ENCODE data around the gene TRDMT1. TPM values are rescaled to one million over a fixed set of nuclear protein-coding genes. Genes with fewer than 3 reads are reported as not detected.

The TRDMT1 gene
- total and polyA plus RNA-seq, 3 donors from 2014 or later, result 6.9 to 12.1 (median 9.7) TPM

DNA sequence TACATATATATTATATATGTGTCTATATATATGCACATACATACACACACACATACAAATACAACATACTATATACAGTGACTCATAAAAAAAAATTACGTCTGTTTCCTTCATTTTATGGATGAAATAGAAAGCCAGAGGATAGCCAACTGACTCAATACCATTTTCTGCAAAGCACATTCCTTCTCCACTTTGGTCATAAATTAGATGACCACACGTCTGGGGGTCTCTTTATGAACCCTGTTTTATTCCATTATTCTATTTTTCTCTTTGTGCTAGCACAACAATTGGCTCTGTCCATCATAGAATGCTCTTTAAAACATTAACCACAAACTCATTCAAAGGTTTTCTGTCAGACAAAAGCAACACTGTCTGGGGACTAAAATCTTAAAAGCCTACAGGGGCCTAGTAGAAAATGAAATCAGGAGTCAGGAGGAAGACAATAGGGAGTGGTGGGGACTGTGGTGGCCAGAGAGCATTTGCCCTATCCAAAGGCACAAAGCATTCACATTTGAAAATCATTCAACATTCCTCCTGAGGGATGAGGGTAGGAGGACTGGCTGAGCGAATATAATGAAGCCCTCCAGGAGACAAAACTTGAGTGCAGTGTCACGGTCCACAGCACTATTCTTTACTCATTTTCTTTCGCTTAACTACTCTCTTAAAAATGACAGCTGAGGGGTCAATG lies 76.1 kb downstream of the TRDMT1 start:
- Histone ChIP-seq H3K27me3 (no peaks in the 10 kb centered on the region), H3K27ac (no peak overlapping the region), H3K9me3 (no peaks in the 10 kb centered on the region), H3K36me3 (ENCODE audit: low read depth, missing control alignments) (no peaks in the 10 kb centered on the region), H3K4me3 (no peak overlapping the region), H3K4me1 (no peaks in the 10 kb centered on the region)
- WGBS, 2 donors, result 75 to 93% methylated on average over 5 of the region's 5 CpGs
- TF ChIP-seq, protein P1, sequence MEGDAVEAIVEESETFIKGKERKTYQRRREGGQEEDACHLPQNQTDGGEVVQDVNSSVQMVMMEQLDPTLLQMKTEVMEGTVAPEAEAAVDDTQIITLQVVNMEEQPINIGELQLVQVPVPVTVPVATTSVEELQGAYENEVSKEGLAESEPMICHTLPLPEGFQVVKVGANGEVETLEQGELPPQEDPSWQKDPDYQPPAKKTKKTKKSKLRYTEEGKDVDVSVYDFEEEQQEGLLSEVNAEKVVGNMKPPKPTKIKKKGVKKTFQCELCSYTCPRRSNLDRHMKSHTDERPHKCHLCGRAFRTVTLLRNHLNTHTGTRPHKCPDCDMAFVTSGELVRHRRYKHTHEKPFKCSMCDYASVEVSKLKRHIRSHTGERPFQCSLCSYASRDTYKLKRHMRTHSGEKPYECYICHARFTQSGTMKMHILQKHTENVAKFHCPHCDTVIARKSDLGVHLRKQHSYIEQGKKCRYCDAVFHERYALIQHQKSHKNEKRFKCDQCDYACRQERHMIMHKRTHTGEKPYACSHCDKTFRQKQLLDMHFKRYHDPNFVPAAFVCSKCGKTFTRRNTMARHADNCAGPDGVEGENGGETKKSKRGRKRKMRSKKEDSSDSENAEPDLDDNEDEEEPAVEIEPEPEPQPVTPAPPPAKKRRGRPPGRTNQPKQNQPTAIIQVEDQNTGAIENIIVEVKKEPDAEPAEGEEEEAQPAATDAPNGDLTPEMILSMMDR (IDR thresholded peaks at IDR 0.05), result no peak
- TF ChIP-seq POLR2A (IDR thresholded peaks at IDR 0.05), result no peak
- DNase-seq, result no peak
- intact Hi-C loops (cut with DNase I; ENCODE audit: low total_unique reads), result no loop called here

DNA sequence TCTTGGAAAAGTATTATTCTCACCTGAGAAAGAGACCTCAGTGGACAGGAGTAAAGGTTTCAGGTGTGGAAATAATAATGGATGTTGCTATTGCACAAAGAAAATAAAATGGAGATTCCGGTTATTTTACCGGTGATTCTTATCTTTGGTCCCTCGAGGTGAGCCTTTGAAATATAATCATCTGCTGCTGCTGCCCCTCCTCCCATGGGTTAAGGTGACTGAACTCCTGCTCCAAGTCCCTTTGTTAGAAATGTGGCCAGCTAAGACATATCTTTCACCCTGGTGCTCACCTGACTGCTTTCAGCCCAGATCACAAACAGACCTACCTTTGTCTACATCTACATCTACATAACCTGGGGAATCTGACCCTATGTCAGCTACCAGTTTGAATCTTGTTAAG lies 77.5 kb downstream of the TRDMT1 start:
- Histone ChIP-seq H3K9me3 (no peaks in the 10 kb centered on the region), H3K27ac (no peak overlapping the region), H3K27me3 (no peaks in the 10 kb centered on the region), H3K4me3 (no peak overlapping the region), H3K36me3 (ENCODE audit: low read depth, missing control alignments) (no peaks in the 10 kb centered on the region), H3K4me1 (peaks cover 4% of the 10 kb centered on the region)
- WGBS, 2 donors, result 93 to 96% methylated on average over 3 of the region's 3 CpGs
- DNase-seq, result no peak
- TF ChIP-seq POLR2A (IDR thresholded peaks at IDR 0.05), result no peak
- TF ChIP-seq, protein P1 (IDR thresholded peaks at IDR 0.05), result no peak
- intact Hi-C loops (cut with DNase I; ENCODE audit: low total_unique reads), result no loop called here

DNA sequence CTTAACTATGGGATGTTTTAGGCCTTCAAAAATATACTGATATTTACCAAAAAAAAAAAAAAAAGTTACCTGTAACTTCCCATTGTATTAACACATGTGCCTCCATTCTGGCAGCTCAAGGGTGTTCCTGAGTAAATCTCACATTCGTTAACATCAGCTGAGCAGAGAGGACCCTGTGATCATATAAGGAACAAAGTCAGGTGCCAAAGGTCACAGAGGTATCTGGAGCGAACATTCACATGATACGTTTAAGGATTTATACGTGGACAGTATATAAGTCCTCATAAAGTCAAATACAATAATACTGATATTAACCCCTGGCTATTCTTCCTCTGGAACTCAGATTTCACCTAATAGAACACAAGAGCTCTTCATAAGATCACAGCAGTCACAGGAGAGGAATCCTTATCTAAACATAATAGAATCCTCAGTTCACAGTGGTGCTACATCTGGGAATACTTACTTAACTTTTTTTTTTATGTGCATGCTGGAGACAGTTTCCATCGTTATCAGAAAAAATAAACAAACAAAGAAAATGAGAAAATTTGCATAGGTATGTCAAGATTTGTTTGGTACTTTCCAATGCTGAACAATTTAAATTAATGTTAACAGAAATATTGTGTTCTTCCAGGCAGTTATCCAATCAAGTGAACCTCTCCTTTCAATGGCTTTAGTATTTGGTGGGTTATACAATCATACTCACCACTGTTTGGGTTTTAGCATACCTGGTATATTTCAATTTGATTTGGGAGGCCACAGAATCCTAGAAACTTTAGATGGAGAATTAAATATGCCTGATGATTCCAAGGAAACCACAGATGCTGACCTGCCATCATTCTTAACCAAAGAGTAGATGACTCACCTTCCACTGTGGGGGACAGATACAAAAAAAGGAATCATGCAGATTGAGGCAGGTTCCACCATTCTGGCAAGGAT lies 78.5 kb downstream of the TRDMT1 start:
- DNase-seq, result no peak
- Histone ChIP-seq H3K9me3 (no peaks in the 10 kb centered on the region), H3K4me3 (no peak overlapping the region), H3K27ac (peak overlapping the region in 1 of 2 donors; percentile 6), H3K36me3 (ENCODE audit: low read depth, missing control alignments) (no peaks in the 10 kb centered on the region), H3K4me1 (peaks cover 4% of the 10 kb centered on the region), H3K27me3 (no peaks in the 10 kb centered on the region)
- 58 to 67% methylated on average over 5 of the region's 5 CpGs for WGBS, 2 donors
- TF ChIP-seq, protein P1 (IDR thresholded peaks at IDR 0.05), result no peak
- TF ChIP-seq POLR2A (IDR thresholded peaks at IDR 0.05), result no peak
- intact Hi-C loops (cut with DNase I; ENCODE audit: low total_unique reads), result no loop called here

DNA sequence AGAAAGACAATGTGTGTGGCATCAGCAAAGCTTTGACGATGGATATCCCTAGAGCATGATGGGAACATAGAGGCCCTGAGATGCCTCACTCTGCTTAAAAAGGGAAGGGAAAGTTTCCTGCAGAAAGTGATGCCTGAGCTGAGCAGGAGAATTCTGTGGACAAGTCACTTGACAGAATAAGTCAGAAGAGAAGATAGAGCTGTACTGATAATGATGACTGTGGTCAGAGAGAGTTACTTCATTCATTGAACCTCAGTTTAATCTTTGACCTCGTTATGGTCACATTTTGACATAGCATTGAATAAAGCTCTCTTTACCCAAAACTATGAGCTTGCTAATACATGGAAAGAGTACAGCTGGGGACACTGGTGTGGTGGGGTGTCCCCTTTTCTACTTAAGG lies 79.4 kb downstream of the TRDMT1 start:
- H3K36me3 ChIP-seq (ENCODE audit: low read depth, missing control alignments), result no peaks in the 10 kb centered on the region
- no peak overlapping the region for H3K27ac ChIP-seq
- H3K4me1 ChIP-seq, result peaks cover 4% of the 10 kb centered on the region
- H3K4me3 ChIP-seq, result no peak overlapping the region
- H3K27me3 ChIP-seq, result no peaks in the 10 kb centered on the region
- no peak for TF ChIP-seq POLR2A (IDR thresholded peaks at IDR 0.05)
- TF ChIP-seq, protein P1 (IDR thresholded peaks at IDR 0.05), result no peak
- H3K9me3 ChIP-seq, result no peaks in the 10 kb centered on the region
- WGBS, 2 donors, result 70 to 72% methylated on average over 2 of the region's 2 CpGs
- no peak for DNase-seq
- intact Hi-C loops (cut with DNase I; ENCODE audit: low total_unique reads), result no loop called here

All from testis (tissue), 3 donors.